ENCODE results near the gene SHMT2.
A peak's percentile ranks its signal among the peaks of the same experiment; 100 is the strongest.

The SHMT2 gene

GRCh38 chr12:57211791-57212700, 17.5 kb upstream of the SHMT2 start:
- no peak for DNase-seq
- in situ Hi-C loops (cut with HindIII; ENCODE audit: low pct_ligation_motif_present, low pct_unique_long_range_greater_than_20kb, low sequenced_read_pairs) = no loop called here

- DNase-seq = no peak
- in situ Hi-C loops (cut with HindIII; ENCODE audit: low pct_ligation_motif_present, low pct_unique_long_range_greater_than_20kb, low sequenced_read_pairs) = no loop called here
Observed at GRCh38 chr12:57212701-57213057, 16.8 kb upstream of the SHMT2 start.

GRCh38 chr12:57213058-57213715, 16.3 kb upstream of the SHMT2 start:
- in situ Hi-C loops (cut with HindIII; ENCODE audit: low pct_ligation_motif_present, low pct_unique_long_range_greater_than_20kb, low sequenced_read_pairs) = no loop called here
- peak; percentile 92 for DNase-seq

- DNase-seq = no peak
Observed at GRCh38 chr12:57213763-57214397, 15.6 kb upstream of the SHMT2 start.

GRCh38 chr12:57214398-57214781, 15.1 kb upstream of the SHMT2 start:
- in situ Hi-C loops (cut with HindIII; ENCODE audit: low pct_ligation_motif_present, low pct_unique_long_range_greater_than_20kb, low sequenced_read_pairs) = no loop called here
- peak; percentile 79 for DNase-seq

More at GRCh38 chr12:57213763-57214397, 15.6 kb upstream of the SHMT2 start:
- in situ Hi-C loops (cut with HindIII; ENCODE audit: low pct_ligation_motif_present, low pct_unique_long_range_greater_than_20kb, low sequenced_read_pairs) = no loop called here

GRCh38 chr12:57215065-57215464, 14.4 kb upstream of the SHMT2 start:
- in situ Hi-C loops (cut with HindIII; ENCODE audit: low pct_ligation_motif_present, low pct_unique_long_range_greater_than_20kb, low sequenced_read_pairs) = no loop called here
- no peak for DNase-seq

GRCh38 chr12:57215668-57216013, 13.9 kb upstream of the SHMT2 start:
- in situ Hi-C loops (cut with HindIII; ENCODE audit: low pct_ligation_motif_present, low pct_unique_long_range_greater_than_20kb, low sequenced_read_pairs) = no loop called here
- DNase-seq = no peak

- peak; percentile 39 for DNase-seq
- in situ Hi-C loops (cut with HindIII; ENCODE audit: low pct_ligation_motif_present, low pct_unique_long_range_greater_than_20kb, low sequenced_read_pairs) = no loop called here
Observed at GRCh38 chr12:57216014-57216911, 13.2 kb upstream of the SHMT2 start, which contains the start of gene NXPH4. NXPH4 (plus strand) TSS chr12:57216794; CDS start chr12:57216970, 176 bp downstream.

GRCh38 chr12:57216921-57217879, 12.3 kb upstream of the SHMT2 start:
- in situ Hi-C loops (cut with HindIII; ENCODE audit: low pct_ligation_motif_present, low pct_unique_long_range_greater_than_20kb, low sequenced_read_pairs) = no loop called here

GRCh38 chr12:57218030-57218853, 11.3 kb upstream of the SHMT2 start:
- in situ Hi-C loops (cut with HindIII; ENCODE audit: low pct_ligation_motif_present, low pct_unique_long_range_greater_than_20kb, low sequenced_read_pairs) = no loop called here
- DNase-seq = no peak

More at GRCh38 chr12:57216921-57217879, 12.3 kb upstream of the SHMT2 start:
- no peak for DNase-seq

- in situ Hi-C loops (cut with HindIII; ENCODE audit: low pct_ligation_motif_present, low pct_unique_long_range_greater_than_20kb, low sequenced_read_pairs) = no loop called here
- no peak for DNase-seq
Observed at GRCh38 chr12:57219205-57219992, 10.1 kb upstream of the SHMT2 start.

GRCh38 chr12:57219993-57220754, 9.3 kb upstream of the SHMT2 start:
- in situ Hi-C loops (cut with HindIII; ENCODE audit: low pct_ligation_motif_present, low pct_unique_long_range_greater_than_20kb, low sequenced_read_pairs) = no loop called here
- no peak for DNase-seq

- no peak for DNase-seq
- in situ Hi-C loops (cut with HindIII; ENCODE audit: low pct_ligation_motif_present, low pct_unique_long_range_greater_than_20kb, low sequenced_read_pairs) = no loop called here
Observed at GRCh38 chr12:57220770-57221168, 8.7 kb upstream of the SHMT2 start.

- in situ Hi-C loops (cut with HindIII; ENCODE audit: low pct_ligation_motif_present, low pct_unique_long_range_greater_than_20kb, low sequenced_read_pairs) = no loop called here
- DNase-seq = no peak
Observed at GRCh38 chr12:57221169-57221917, 8.2 kb upstream of the SHMT2 start.

Data from ACHN (cell line).